ENCODE results near the gene APBA1.

- TF ChIP-seq REST (IDR thresholded peaks at IDR 0.05; ENCODE audit: insufficient read depth in 1 of 2, low read depth in 2 of 2, low read length in 2 of 2) = no peak
- no peak for TF ChIP-seq POLR2AphosphoS5 (IDR thresholded peaks at IDR 0.05; ENCODE audit: low read depth, low read length)
- no peak for TF ChIP-seq SIN3A (IDR thresholded peaks at IDR 0.05; ENCODE audit: borderline replicate concordance, insufficient read depth, low read length)
- no peak for TF ChIP-seq TAF1 (IDR thresholded peaks at IDR 0.05; ENCODE audit: borderline replicate concordance, insufficient read depth, low read length)
- TF ChIP-seq FOXP2 (optimal IDR thresholded peaks at IDR 0.05; ENCODE audit: borderline replicate concordance, extremely low read depth, extremely low read length, insufficient read depth) = no peak
Observed at GRCh38 chr9:69569738-69570451, 102.3 kb downstream of the APBA1 start.

Data from PFSK-1 (cell line).